Activated CD8-positive, alpha-beta memory T cell treated with anti-CD3 and anti-CD28 coated beads, Interleukin-2, amount 50 U/mL, for 48 hours (primary cell): ENCODE results near the gene MEGF11.

ENCODE experiments used
- DNase-seq: peaks from one replicate; pipeline ENCODE4 v3.0.0-alpha.2; 2020

MEGF11 gene

GRCh38 chr15:66211670-66212562 lies 41.6 kb downstream of the MEGF11 start:
- DNase-seq, result no peak

- DNase-seq, result no peak
Observed at GRCh38 chr15:66210684-66211083, 42.9 kb downstream of the MEGF11 start.

GRCh38 chr15:66198757-66199156 lies 54.8 kb downstream of the MEGF11 start:
- DNase-seq, result no peak

GRCh38 chr15:66196602-66197001 lies 56.9 kb downstream of the MEGF11 start:
- no peak for DNase-seq

GRCh38 chr15:66195621-66196230 lies 57.8 kb downstream of the MEGF11 start:
- no peak for DNase-seq

- no peak for DNase-seq
Observed at GRCh38 chr15:66193066-66193465, 60.5 kb downstream of the MEGF11 start.

GRCh38 chr15:66190746-66191145 lies 62.8 kb downstream of the MEGF11 start:
- DNase-seq, result no peak

- DNase-seq, result no peak
Observed at GRCh38 chr15:66189291-66189690, 64.3 kb downstream of the MEGF11 start.

GRCh38 chr15:66188464-66188863 lies 65.1 kb downstream of the MEGF11 start:
- DNase-seq, result no peak

- no peak for DNase-seq
Observed at GRCh38 chr15:66187271-66187670, 66.3 kb downstream of the MEGF11 start.

GRCh38 chr15:66186049-66186825 lies 67.3 kb downstream of the MEGF11 start:
- DNase-seq, result no peak

GRCh38 chr15:66184936-66185790 lies 68.4 kb downstream of the MEGF11 start:
- no peak for DNase-seq

- no peak for DNase-seq
Observed at GRCh38 chr15:66184492-66184891, 69.1 kb downstream of the MEGF11 start.

- DNase-seq, result no peak
Observed at GRCh38 chr15:66180531-66181097, 72.9 kb downstream of the MEGF11 start.

GRCh38 chr15:66178531-66178910 lies 75.0 kb downstream of the MEGF11 start:
- no peak for DNase-seq

- no peak for DNase-seq
Observed at GRCh38 chr15:66172324-66172980, 81.1 kb downstream of the MEGF11 start.

GRCh38 chr15:66171841-66172240 lies 81.7 kb downstream of the MEGF11 start:
- no peak for DNase-seq

GRCh38 chr15:66170716-66171115 lies 82.8 kb downstream of the MEGF11 start:
- no peak for DNase-seq

GRCh38 chr15:66170042-66170441 lies 83.5 kb downstream of the MEGF11 start:
- no peak for DNase-seq

GRCh38 chr15:66169625-66170024 lies 83.9 kb downstream of the MEGF11 start:
- no peak for DNase-seq

- DNase-seq, result no peak
Observed at GRCh38 chr15:66169023-66169422, 84.5 kb downstream of the MEGF11 start.

- no peak for DNase-seq
Observed at GRCh38 chr15:66167854-66168253, 85.7 kb downstream of the MEGF11 start.
